HG02884 (cell line): ENCODE results near the gene NFE2L3.
"Not testable (repeated sequence)": the region's sequence is repeated elsewhere in the genome, so short reads cannot be mapped to it uniquely, and the experiment has no call there.

Source experiments
- ATAC-seq: cut with Tn5 transposase; IDR thresholded peaks from one replicate; pipeline ENCODE4 v1.9.1; 2021; ENCODE audit warnings: mild to moderate bottlenecking, moderate library complexity; ENCODE audit not compliant: unreplicated experiment

NFE2L3 gene

GRCh38 chr7:26145238-26145637 is 6.8 kb upstream of the NFE2L3 start:
- no peak for ATAC-seq

- no peak for ATAC-seq
Observed at GRCh38 chr7:26147030-26147429, 5.0 kb upstream of the NFE2L3 start.

GRCh38 chr7:26147646-26148306 is 4.2 kb upstream of the NFE2L3 start:
- not testable (repeated sequence) for ATAC-seq

- ATAC-seq, result not testable (repeated sequence)
Observed at GRCh38 chr7:26148307-26148700, 3.7 kb upstream of the NFE2L3 start.

GRCh38 chr7:26149391-26149977 is 2.5 kb upstream of the NFE2L3 start:
- no peak for ATAC-seq

GRCh38 chr7:26151096-26151495 is 902 bp upstream of the NFE2L3 start:
- ATAC-seq, result no peak

- no peak for ATAC-seq
Observed at GRCh38 chr7:26151650-26151952, 397 bp upstream of the NFE2L3 start.

- ATAC-seq, result peak; percentile 20
Observed at GRCh38 chr7:26152782-26153240, 813 bp downstream of the NFE2L3 start.

- ATAC-seq, result no peak
Observed at GRCh38 chr7:26153241-26153822, 1.3 kb downstream of the NFE2L3 start.

GRCh38 chr7:26153823-26154783 is 2.1 kb downstream of the NFE2L3 start:
- no peak for ATAC-seq

- ATAC-seq, result no peak
Observed at GRCh38 chr7:26155531-26156375, 3.8 kb downstream of the NFE2L3 start.

- ATAC-seq, result no peak
Observed at GRCh38 chr7:26156451-26157420, 4.7 kb downstream of the NFE2L3 start.

- ATAC-seq, result no peak
Observed at GRCh38 chr7:26157520-26158105, 5.6 kb downstream of the NFE2L3 start.

- no peak for ATAC-seq
Observed at GRCh38 chr7:26159243-26159642, 7.2 kb downstream of the NFE2L3 start.

GRCh38 chr7:26160896-26161295 is 8.9 kb downstream of the NFE2L3 start:
- no peak for ATAC-seq

- ATAC-seq, result no peak
Observed at GRCh38 chr7:26162431-26162830, 10.4 kb downstream of the NFE2L3 start.

GRCh38 chr7:26163804-26164203 is 11.8 kb downstream of the NFE2L3 start:
- ATAC-seq, result not testable (repeated sequence)

- ATAC-seq, result no peak
Observed at GRCh38 chr7:26165950-26166683, 14.1 kb downstream of the NFE2L3 start.
